Gastrocnemius medialis (tissue), 4 donors: ENCODE data around the gene ADGRB3. TPM values are rescaled to one million over a fixed set of nuclear protein-coding genes. Genes with fewer than 3 reads are reported as not detected.

Source experiments
- ATAC-seq, 2 donors: fragments of 150-250 bp; one replicate each; pipeline ENCODE4 v1.9.1; 2016
- DNase-seq, 2 donors: peaks; one replicate each; pipeline ENCODE4 v3.0.0-alpha.2; 2019
- H3K27ac ChIP-seq, 4 donors: fragments of 200-600 bp; sonication (generic); 1 replicate in 1 of 4; 2 replicates in 3 of 4; pipeline ENCODE4 v1.5.1; 2016 to 2018; ENCODE audit warnings: mild to moderate bottlenecking in 2 of 4, moderate library complexity in 1 of 4
- H3K27me3 ChIP-seq, 3 donors: fragments of 200-600 bp; sonication (generic) in 2 of 3; 1 replicate in 1 of 3; 2 replicates in 2 of 3; pipeline versions ENCODE4 v1.5.1 to v1.6.0; 2016 to 2019; ENCODE audit warnings: mild to moderate bottlenecking in 1 of 3, moderate library complexity in 1 of 3
- H3K36me3 ChIP-seq, 2 donors: fragments of 200-600 bp; sonication (generic) in 1 of 2; one replicate each; pipeline ENCODE4 v1.5.1; 2017 to 2018
- H3K4me1 ChIP-seq, 2 donors: fragments of 200-600 bp; sonication (generic) in 1 of 2; one replicate each; pipeline ENCODE4 v1.5.1; 2016 to 2017; ENCODE audit warnings: mild to moderate bottlenecking in 2 of 2
- H3K4me3 ChIP-seq, 4 donors: fragments of 200-600 bp; sonication (generic) in 3 of 4; 1 replicate in 1 of 4; 2 replicates in 3 of 4; pipeline ENCODE4 v1.5.1; 2016 to 2019; ENCODE audit warnings: mild to moderate bottlenecking in 2 of 4
- H3K9me3 ChIP-seq, 3 donors: fragments of 200-600 bp; sonication (generic) in 2 of 3; 1 replicate in 1 of 3; 2 replicates in 2 of 3; pipeline ENCODE4 v1.5.1; 2016 to 2019
- CTCF ChIP-seq, 5 experiments: fragments of 450-650 bp in 3 of 5; fragments of 200-600 bp in 2 of 5; sonication (generic) in 2 of 5; IDR thresholded peaks in 4 of 5; conservative IDR thresholded peaks in 1 of 5; 1 replicate in 4 of 5; 2 replicates in 1 of 5; pipeline ENCODE4 v1.5.1; 2016 to 2019; ENCODE audit warnings: antibody characterized with exemption in 5 of 5, mild to moderate bottlenecking in 3 of 5, moderate library complexity in 3 of 5
- POLR2A ChIP-seq, 2 donors: fragments of 450-650 bp; IDR thresholded peaks; one replicate each; pipeline ENCODE4 v1.6.1; 2017; ENCODE audit warnings: antibody characterized with exemption in 2 of 2, mild to moderate bottlenecking in 2 of 2, moderate library complexity in 2 of 2
- in situ Hi-C, 4 donors: fragments of 200-750 bp; cut with MboI; loops; one replicate each; pipeline versions ENCODE4 v1.15.0 to v1.8.0; 2017; ENCODE audit warnings: low sequenced_read_pairs in 4 of 4
- intact Hi-C: fragments of 100-400 bp; cut with DNase I; formaldehyde crosslinking; loops from one replicate; pipeline ENCODE4 v1.15.1; 2023; ENCODE audit warnings: low total_unique reads
- total RNA-seq, 4 donors: library from RNA; depleted of rRNA; stranded (reverse); fragments of >200 nt; gene quantifications; one replicate each; pipeline versions ENCODE4 v1.1.0 to v1.2.3, GENCODE V29; 2016

ADGRB3 gene
- total RNA-seq, 4 donors from 2014 or later, result 0.56 to 0.58 (median 0.58) TPM; not detected in 1

DNA sequence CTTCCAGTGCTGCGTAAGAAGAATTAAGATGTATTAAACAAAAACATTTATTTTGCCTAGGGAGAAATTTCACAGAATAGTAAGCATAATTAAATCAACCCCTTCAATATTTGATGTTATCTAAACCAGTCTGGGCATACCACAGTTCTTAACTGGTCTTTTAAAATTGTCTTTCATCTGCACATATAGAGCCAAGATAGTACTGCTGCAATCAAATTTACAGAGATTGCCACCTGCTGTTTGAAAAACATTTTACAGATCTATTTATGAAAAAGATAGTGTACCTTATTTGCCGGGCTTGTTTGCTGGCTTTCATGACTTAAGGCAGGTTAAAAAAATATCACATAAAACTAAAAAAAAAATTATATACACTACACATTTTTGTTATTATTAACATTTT, 323.2 kb downstream of the ADGRB3 start:
- H3K27ac ChIP-seq, result no peak overlapping the region
- in situ Hi-C loops (loop anchor here in 2 of 4 donors (25.0 kb wide), 1 partner anchor 321 kb away; the partner anchor contains the start of gene ADGRB3 (in 2 of the 2)), intact Hi-C loops (no loop called here)
- ATAC-seq (no peak), DNase-seq (no peak)
- no peaks in the 10 kb centered on the region for H3K9me3 ChIP-seq
- H3K4me3 ChIP-seq, result no peak overlapping the region
- TF ChIP-seq POLR2A (IDR thresholded peaks at IDR 0.05) (no peak), CTCF (IDR thresholded peaks at IDR 0.05 in 4 of 5, conservative IDR thresholded peaks at IDR 0.05 in 1 of 5) (no peak)
- H3K36me3 ChIP-seq, result no peaks in the 10 kb centered on the region
- no peaks in the 10 kb centered on the region for H3K27me3 ChIP-seq
- H3K4me1 ChIP-seq, result no peaks in the 10 kb centered on the region

- H3K27me3 ChIP-seq, result no peaks in the 10 kb centered on the region
- H3K4me3 ChIP-seq, result no peak overlapping the region
- in situ Hi-C loops (loop anchor here in 2 of 4 donors (25.0 kb wide), 1 partner anchor 330 kb away; the partner anchor contains the start of gene ADGRB3 (in 2 of the 2)), intact Hi-C loops (loop anchor here (10.0 kb wide), 1 partner anchor 333 kb away; the partner anchor contains the start of gene ADGRB3)
- H3K36me3 ChIP-seq, result no peaks in the 10 kb centered on the region
- ATAC-seq (peak in 1 of 2 donors; percentile 49), DNase-seq (peak; percentile 12 to 17)
- TF ChIP-seq POLR2A (IDR thresholded peaks at IDR 0.05) (no peak), CTCF (IDR thresholded peaks at IDR 0.05 in 4 of 5, conservative IDR thresholded peaks at IDR 0.05 in 1 of 5) (peak; percentile 31 to 80 (median 62))
- no peaks in the 10 kb centered on the region for H3K9me3 ChIP-seq
- no peak overlapping the region for H3K27ac ChIP-seq
- H3K4me1 ChIP-seq, result no peaks in the 10 kb centered on the region
These were observed 332.6 kb downstream of the ADGRB3 start for GRCh38 chr6:68967549-68968300.

DNA sequence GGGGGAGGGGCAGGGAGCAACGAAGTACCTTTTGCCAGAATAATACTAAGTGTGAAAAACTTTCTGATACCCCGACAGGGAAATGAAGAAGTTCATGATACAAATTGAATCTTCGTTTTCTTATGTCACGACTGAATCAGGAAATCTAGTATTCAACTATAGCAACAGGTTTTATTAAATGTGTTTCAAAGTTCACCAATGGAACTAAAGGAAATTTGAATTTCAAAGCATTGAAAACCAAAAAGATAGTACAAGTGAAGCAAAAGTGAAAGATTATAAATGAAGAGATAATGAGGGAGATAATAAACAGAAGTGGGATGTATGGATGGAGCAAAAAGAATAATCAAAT, 333.2 kb downstream of the ADGRB3 start:
- TF ChIP-seq POLR2A (IDR thresholded peaks at IDR 0.05), result no peak
- no peak for TF ChIP-seq CTCF (IDR thresholded peaks at IDR 0.05 in 4 of 5, conservative IDR thresholded peaks at IDR 0.05 in 1 of 5)
- Histone ChIP-seq H3K27ac (no peak overlapping the region), H3K4me3 (no peak overlapping the region), H3K27me3 (no peaks in the 10 kb centered on the region), H3K9me3 (no peaks in the 10 kb centered on the region), H3K4me1 (no peaks in the 10 kb centered on the region), H3K36me3 (no peaks in the 10 kb centered on the region)
- intact Hi-C loops (loop anchor here (10.0 kb wide), 1 partner anchor 333 kb away; the partner anchor contains the start of gene ADGRB3), in situ Hi-C loops (loop anchor here in 2 of 4 donors (25.0 kb wide), 1 partner anchor 331 kb away; the partner anchor contains the start of gene ADGRB3 (in 2 of the 2))
- no peak for DNase-seq
- ATAC-seq, result no peak

DNA sequence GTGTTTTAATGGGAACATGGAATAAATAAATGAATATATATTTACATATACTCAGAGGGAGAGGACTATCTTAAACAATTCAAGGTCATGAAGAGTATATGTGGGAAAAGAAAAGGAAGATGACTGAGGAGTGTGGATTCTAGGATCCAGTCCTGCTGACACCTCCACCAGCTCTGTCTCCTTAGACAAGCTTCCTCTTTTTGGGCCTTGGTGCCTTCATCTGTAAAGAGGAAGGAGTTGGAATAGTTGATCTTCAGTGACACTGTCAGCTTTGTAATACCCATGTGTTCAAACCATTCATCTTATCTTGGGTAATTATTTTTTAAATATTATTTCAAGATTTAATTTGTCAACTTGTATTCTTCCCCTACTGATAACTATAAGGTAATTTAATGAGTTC, 338.0 kb downstream of the ADGRB3 start:
- in situ Hi-C loops (loop anchor here in 2 of 4 donors (25.0 kb wide), 1 partner anchor 336 kb away; the partner anchor contains the start of gene ADGRB3 (in 2 of the 2)), intact Hi-C loops (no loop called here)
- H3K36me3 ChIP-seq, result no peaks in the 10 kb centered on the region
- H3K4me3 ChIP-seq, result no peak overlapping the region
- no peaks in the 10 kb centered on the region for H3K27me3 ChIP-seq
- ATAC-seq, result no peak
- no peaks in the 10 kb centered on the region for H3K4me1 ChIP-seq
- DNase-seq, result no peak
- H3K27ac ChIP-seq, result no peak overlapping the region
- H3K9me3 ChIP-seq, result no peaks in the 10 kb centered on the region
- TF ChIP-seq CTCF (IDR thresholded peaks at IDR 0.05 in 4 of 5, conservative IDR thresholded peaks at IDR 0.05 in 1 of 5) (no peak), POLR2A (IDR thresholded peaks at IDR 0.05) (no peak)
